OCI-LY3 (cell line): ENCODE results near the gene AMTN.
A peak's percentile ranks its signal among the peaks of the same experiment; 100 is the strongest.

Experiments used
- H2AFZ ChIP-seq: fragments of 200-600, 300-600 bp; shearing (Covaris generic); 2 replicates; pipeline ENCODE4 v1.6.0; 2014; ENCODE audit warnings: antibody characterized with exemption, low read depth, low read length
- H3K27ac ChIP-seq: fragments of 200-600, 300-600 bp; sonication (generic); 2 replicates; pipeline ENCODE4 v1.5.1; 2014; ENCODE audit warnings: mild to moderate bottlenecking, low read length, moderate library complexity, mixed read lengths
- H3K27me3 ChIP-seq: fragments of 200-600, 300-600 bp; sonication (generic); 2 replicates; pipeline ENCODE4 v1.6.1; 2014; ENCODE audit warnings: low read depth, low read length, mixed read lengths
- H3K36me3 ChIP-seq: fragments of 200-600, 300-600 bp; sonication (generic); replicated peaks from 2 replicates; pipeline ENCODE3; 2014; ENCODE audit warnings: low read depth, low read length, mixed read lengths
- H3K4me1 ChIP-seq: fragments of 300-600, 200-600 bp; sonication (generic); 2 replicates; pipeline ENCODE4 v1.6.1; 2014; ENCODE audit warnings: low read length, mixed read lengths
- H3K4me2 ChIP-seq: fragments of 200-600, 300-600 bp; sonication (generic); 2 replicates; pipeline ENCODE4 v1.6.1; 2014; ENCODE audit warnings: low read length, mixed read lengths
- H3K4me3 ChIP-seq: fragments of 300-600, 200-600 bp; sonication (generic); 2 replicates; pipeline ENCODE4 v1.5.1; 2014; ENCODE audit warnings: antibody characterized with exemption, mild to moderate bottlenecking, low read length, moderate library complexity
- H3K79me2 ChIP-seq: fragments of 300-600, 200-600 bp; shearing (Covaris generic); 2 replicates; pipeline ENCODE4 v1.6.1; 2014; ENCODE audit warnings: mild to moderate bottlenecking, low read length, mixed read lengths
- H3K9ac ChIP-seq: fragments of 300-600, 200-600 bp; shearing (Covaris generic); 2 replicates; pipeline ENCODE4 v1.6.0; 2014; ENCODE audit warnings: mild to moderate bottlenecking, low read length, moderate library complexity
- H3K9me3 ChIP-seq: fragments of 200-600, 300-600 bp; shearing (Covaris generic); 2 replicates; pipeline ENCODE4 v1.6.1; 2014; ENCODE audit warnings: low read length, mixed read lengths; ENCODE audit not compliant: insufficient read depth
- H4K20me1 ChIP-seq: fragments of 200-600, 300-600 bp; sonication (generic); 2 replicates; pipeline ENCODE4 v1.6.1; 2016; ENCODE audit warnings: low read length, mixed read lengths; ENCODE audit not compliant: insufficient read depth
- CTCF ChIP-seq: fragments of 200-600, 300-600 bp; sonication (generic); IDR thresholded peaks from 2 replicates; pipeline ENCODE4 v1.5.1; 2014; ENCODE audit warnings: antibody characterized with exemption, low read length, low read depth
- EZH2phosphoT487 ChIP-seq: fragments of 200-600 bp; shearing (Covaris generic); IDR thresholded peaks from 2 replicates; pipeline ENCODE4 v1.6.1; 2018; ENCODE audit warnings: antibody characterized with exemption, mixed run types, low read depth

Gene AMTN

GRCh38 chr4:70538869-70539268 is 20.5 kb downstream of the AMTN start:
- Histone ChIP-seq H3K4me2 (no peak overlapping the region), H3K79me2 (no peaks in the 10 kb centered on the region), H3K9ac (no peak overlapping the region), H2AFZ (no peak overlapping the region), H3K36me3 (no peaks in the 10 kb centered on the region), H4K20me1 (no peaks in the 10 kb centered on the region), H3K27me3 (no peaks in the 10 kb centered on the region), H3K9me3 (no peaks in the 10 kb centered on the region), H3K4me1 (no peaks in the 10 kb centered on the region), H3K4me3 (no peak overlapping the region), H3K27ac (no peak overlapping the region)
- TF ChIP-seq EZH2phosphoT487 (no peak), CTCF (no peak)

- Histone ChIP-seq H3K9ac (no peak overlapping the region), H3K79me2 (no peaks in the 10 kb centered on the region), H3K4me1 (no peaks in the 10 kb centered on the region), H2AFZ (no peak overlapping the region), H3K4me3 (no peak overlapping the region), H3K9me3 (no peaks in the 10 kb centered on the region), H4K20me1 (no peaks in the 10 kb centered on the region), H3K27ac (no peak overlapping the region), H3K27me3 (no peaks in the 10 kb centered on the region), H3K36me3 (no peaks in the 10 kb centered on the region), H3K4me2 (no peak overlapping the region)
- peak; percentile 75 for TF ChIP-seq CTCF
- no peak for TF ChIP-seq EZH2phosphoT487
These were observed 26.0 kb downstream of the AMTN start for GRCh38 chr4:70544279-70544868.

GRCh38 chr4:70556856-70557255 is 38.5 kb downstream of the AMTN start:
- Histone ChIP-seq H3K4me3 (no peak overlapping the region), H2AFZ (no peak overlapping the region), H3K4me1 (peaks cover 10% of the 10 kb centered on the region), H3K36me3 (no peaks in the 10 kb centered on the region), H3K79me2 (no peaks in the 10 kb centered on the region), H4K20me1 (no peaks in the 10 kb centered on the region), H3K27ac (no peak overlapping the region), H3K4me2 (no peak overlapping the region), H3K27me3 (no peaks in the 10 kb centered on the region), H3K9ac (no peak overlapping the region), H3K9me3 (no peaks in the 10 kb centered on the region)
- TF ChIP-seq CTCF: no peak

GRCh38 chr4:70559211-70559830 is 41.0 kb downstream of the AMTN start:
- no peaks in the 10 kb centered on the region for H3K27me3 ChIP-seq
- no peaks in the 10 kb centered on the region for H3K9me3 ChIP-seq
- H3K4me3 ChIP-seq: no peak overlapping the region
- H3K9ac ChIP-seq: no peak overlapping the region
- no peak overlapping the region for H3K27ac ChIP-seq
- no peaks in the 10 kb centered on the region for H3K79me2 ChIP-seq
- peak; percentile 90 for TF ChIP-seq CTCF
- TF ChIP-seq EZH2phosphoT487: no peak
- H3K36me3 ChIP-seq: no peaks in the 10 kb centered on the region
- H3K4me1 ChIP-seq: peaks cover 13% of the 10 kb centered on the region
- no peak overlapping the region for H2AFZ ChIP-seq
- H3K4me2 ChIP-seq: peak overlapping the region; percentile 18
- H4K20me1 ChIP-seq: no peaks in the 10 kb centered on the region
